Endothelial cell of umbilical vein (primary cell): ENCODE data around the gene HCN1. TPM values are rescaled to one million over a fixed set of nuclear protein-coding genes. Genes with fewer than 3 reads are reported as not detected.
A peak's percentile ranks its signal among the peaks of the same experiment; 100 is the strongest.

Experiments
- BruUV-seq: library from RNA; stranded (reverse); fragments of 400-500 nt; replicated peaks from 2 replicates; lab custom pipeline; 2021; lab: Mats Ljungman, UMichigan
- CTCF ChIA-PET: fragments of 300-600, 350-600 bp; sonication (Branson Sonifier 250); formaldehyde crosslinking; loops from one replicate; lab custom pipeline; 2021; ENCODE audit warnings: antibody characterized with exemption, inconsistent platforms; lab: Charles Lee
- POLR2A ChIA-PET: fragments of 300-600, 350-600 bp; sonication (Branson Sonifier 250); formaldehyde crosslinking; loops from one replicate; lab custom pipeline; 2021; ENCODE audit warnings: antibody characterized with exemption, inconsistent platforms; lab: Charles Lee
- DNase-seq: peaks from one replicate; pipeline ENCODE4 v3.0.0-alpha.2; 2011; ENCODE audit warnings: low read depth, low spot score
- FAIRE-seq: peaks from 2 replicates; lab custom pipeline; 2011; peaks lifted over from hg19 to GRCh38; lab: Jason Lieb, UNC
- H2AFZ ChIP-seq: 2 replicates; pipeline ENCODE4 v1.6.0; 2012; ENCODE audit warnings: low read depth, low read length, control low read depth, inconsistent platforms
- H3K27ac ChIP-seq: 2 replicates; pipeline ENCODE4 v1.5.1; 2011; ENCODE audit warnings: low read depth, mild to moderate bottlenecking, control low read depth, low read length, moderate library complexity; ENCODE audit not compliant: insufficient read depth
- H3K27me3 ChIP-seq, 2 experiments: 2 replicates each; pipeline versions ENCODE4 v1.6.0 to v1.6.1; 2011; ENCODE audit warnings: low read length in 2 of 2, mixed read lengths in 1 of 2; ENCODE audit not compliant: control insufficient read depth in 2 of 2, insufficient read depth in 2 of 2
- H3K36me3 ChIP-seq, 2 experiments: 2 replicates in 1 of 2; 3 replicates in 1 of 2; pipeline ENCODE4 v1.5.1; 2011; ENCODE audit warnings: low read length in 2 of 2, mild to moderate bottlenecking in 1 of 2, moderate library complexity in 1 of 2; ENCODE audit not compliant: control insufficient read depth in 2 of 2, insufficient read depth in 2 of 2; ENCODE audit errors: extremely low read depth in 1 of 2
- H3K4me1 ChIP-seq: 3 replicates; pipeline ENCODE4 v1.5.1; 2011; ENCODE audit warnings: mild to moderate bottlenecking, low read length; ENCODE audit not compliant: control insufficient read depth, insufficient read depth; ENCODE audit errors: extremely low read depth
- H3K4me2 ChIP-seq: 2 replicates; pipeline ENCODE4 v1.6.1; 2011; ENCODE audit warnings: low read length, control low read depth, mixed read lengths; ENCODE audit not compliant: insufficient read depth
- H3K4me3 ChIP-seq, 3 experiments: fragments of 200-600 bp in 1 of 3; sonication (generic), shearing (Covaris generic) in 1 of 3; replicated peaks in 1 of 3; 2 replicates each; pipeline ENCODE4 v1.5.1; 2011 to 2016; ENCODE audit warnings: control low read depth in 3 of 3, low read length in 3 of 3, mild to moderate bottlenecking in 2 of 3, inconsistent platforms in 1 of 3, low read depth in 1 of 3, moderate library complexity in 1 of 3; ENCODE audit not compliant: insufficient read depth in 1 of 3
- H3K79me2 ChIP-seq: 2 replicates; pipeline ENCODE4 v1.6.0; 2012; ENCODE audit warnings: low read length, inconsistent platforms; ENCODE audit not compliant: control insufficient read depth, insufficient read depth
- H3K9ac ChIP-seq: replicated peaks from 2 replicates; pipeline ENCODE3; 2011; ENCODE audit warnings: low read length, control low read depth; ENCODE audit not compliant: insufficient read depth; ENCODE audit errors: extremely low read depth
- H3K9me1 ChIP-seq: replicated peaks from 3 replicates; pipeline ENCODE4 v1.6.0; 2011; ENCODE audit warnings: mild to moderate bottlenecking, low read length; ENCODE audit not compliant: control insufficient read depth, insufficient read depth; ENCODE audit errors: extremely low read depth
- H3K9me3 ChIP-seq: replicated peaks from 2 replicates; pipeline ENCODE4 v1.5.1; 2012; ENCODE audit warnings: low read length, inconsistent platforms; ENCODE audit not compliant: control insufficient read depth, insufficient read depth
- H4K20me1 ChIP-seq: replicated peaks from 2 replicates; pipeline ENCODE3; 2011; ENCODE audit warnings: mild to moderate bottlenecking, low read length; ENCODE audit not compliant: control insufficient read depth, insufficient read depth; ENCODE audit errors: extremely low read depth
- EZH2 ChIP-seq: IDR thresholded peaks from 2 replicates; pipeline ENCODE4 v1.6.1; 2012; ENCODE audit warnings: borderline replicate concordance, low read depth, mild to moderate bottlenecking, moderate library complexity, low read length, inconsistent platforms; ENCODE audit not compliant: severe bottlenecking
- FOS ChIP-seq: IDR thresholded peaks from 2 replicates; pipeline ENCODE4 v1.6.1; 2011; ENCODE audit warnings: mild to moderate bottlenecking, low read length, moderate library complexity, borderline replicate concordance; ENCODE audit not compliant: insufficient read depth
- GATA2 ChIP-seq: IDR thresholded peaks from 2 replicates; pipeline ENCODE4 v1.7.0; 2011; ENCODE audit warnings: low read depth, mild to moderate bottlenecking, moderate library complexity, mixed read lengths, low read length; ENCODE audit not compliant: insufficient read length, insufficient read depth
- JUN ChIP-seq: IDR thresholded peaks from 2 replicates; pipeline ENCODE4 v1.6.1; 2011; ENCODE audit warnings: borderline replicate concordance, low read depth; ENCODE audit not compliant: insufficient read length, insufficient read depth
- MYC ChIP-seq: IDR thresholded peaks from one replicate; pipeline ENCODE4 v1.6.1; 2011; ENCODE audit warnings: mild to moderate bottlenecking, low read depth, low read length
- POLR2A ChIP-seq: IDR thresholded peaks from 2 replicates; pipeline ENCODE4 v1.6.1; 2012; ENCODE audit warnings: low read depth, mild to moderate bottlenecking, control low read depth, low read length
- POLR2AphosphoS5 ChIP-seq: IDR thresholded peaks from 2 replicates; pipeline ENCODE4 v1.6.1; 2012; ENCODE audit warnings: low read depth, mild to moderate bottlenecking, control low read depth, low read length, moderate library complexity; ENCODE audit not compliant: insufficient read depth
- dilution Hi-C: fragments of 300-500 bp; cut with MboI; formaldehyde crosslinking; loops from one replicate; pipeline ENCODE4 v1.15.0; 2019; ENCODE audit warnings: low sequenced_read_pairs; ENCODE audit not compliant: extremely low pct_ligation_motif_present
- intact Hi-C: fragments of 100-400 bp; cut with micrococcal nuclease; formaldehyde crosslinking; loops from one replicate; pipeline ENCODE4 v1.10.0; 2022
- polyA plus RNA-seq, 4 experiments: library from polyadenylated mRNA; depleted of rRNA in 3 of 4; stranded (reverse) in 3 of 4; unstranded in 1 of 4; fragments of >200 nt; gene quantifications; 2 replicates each; pipeline versions ENCODE4 v1.2.1 to v1.2.3, GENCODE V29; 2011 to 2012; ENCODE audit warnings: missing spikeins in 1 of 4
- total RNA-seq: library from RNA; stranded (reverse); gene quantifications from 2 replicates; pipeline ENCODE4 v1.2.3, GENCODE V29; 2021
- TF ChIP-seq, protein P1 (sequence below): IDR thresholded peaks from 2 replicates; pipeline ENCODE4 v1.6.1; 2011; ENCODE audit not compliant: insufficient read depth, insufficient read length
- TF ChIP-seq, protein P2 (sequence below), 2 donors: IDR thresholded peaks; 1 replicate in 1 of 2; 2 replicates in 1 of 2; pipeline ENCODE4 v1.5.1; 2011; ENCODE audit warnings: low read length in 2 of 2, mild to moderate bottlenecking in 2 of 2, moderate library complexity in 2 of 2, control low read depth in 1 of 2, inconsistent platforms in 1 of 2, low read depth in 1 of 2; ENCODE audit not compliant: insufficient read depth in 1 of 2; ENCODE audit errors: extremely low read depth in 1 of 2

The HCN1 gene
- total and polyA plus RNA-seq, 2 donors (not counting 3 experiments of a cell fraction or from before 2014, with no cell fraction given), result not detected

DNA sequence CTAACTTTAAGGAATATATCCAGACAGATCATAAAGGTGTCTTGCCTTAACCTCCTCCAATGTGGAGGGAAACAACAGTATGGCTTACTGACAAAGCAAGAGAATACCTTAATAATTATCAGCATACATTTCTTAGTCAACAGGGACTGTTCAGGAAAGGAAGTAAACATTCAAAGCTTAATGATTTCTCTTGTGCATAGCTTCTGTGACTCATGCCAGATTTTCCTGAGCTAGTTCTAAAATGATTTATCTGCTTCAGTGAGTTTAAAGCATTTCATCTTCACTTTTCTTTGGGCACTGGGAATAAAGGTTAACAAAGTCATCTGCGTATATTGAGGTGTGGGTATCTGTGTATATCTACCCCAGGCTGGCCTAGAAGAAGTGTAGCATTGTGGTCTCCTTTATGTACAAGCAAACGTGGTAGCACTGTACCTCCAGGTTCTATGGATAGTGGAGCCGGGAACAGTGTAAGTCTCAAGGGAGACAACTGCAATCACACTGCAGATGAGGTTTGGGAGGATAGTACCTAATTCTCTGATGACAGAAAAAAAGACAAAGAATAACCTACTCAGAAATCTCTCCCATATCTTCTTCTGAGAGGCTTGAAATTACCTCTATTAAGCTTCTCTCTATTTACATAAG lies 284.1 kb downstream of the HCN1 start:
- peak overlapping the region; percentile 75 for H2AFZ ChIP-seq
- peak; percentile 63 for DNase-seq
- TF ChIP-seq, protein P1, sequence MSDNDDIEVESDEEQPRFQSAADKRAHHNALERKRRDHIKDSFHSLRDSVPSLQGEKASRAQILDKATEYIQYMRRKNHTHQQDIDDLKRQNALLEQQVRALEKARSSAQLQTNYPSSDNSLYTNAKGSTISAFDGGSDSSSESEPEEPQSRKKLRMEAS, result no peak
- TF ChIP-seq GATA2, result no peak
- TF ChIP-seq MYC, result no peak
- TF ChIP-seq POLR2A, result no peak
- peak; percentile 60 for TF ChIP-seq FOS
- H3K79me2 ChIP-seq, result no peaks in the 10 kb centered on the region
- CTCF ChIA-PET, result interaction anchor here (0.7 to 1.0 kb wide), 4 partner anchors 11 to 27 kb away, joined by 3 read pairs; no protein-coding TSS in a partner anchor
- no peak for FAIRE-seq
- H3K9me1 ChIP-seq, result no peaks in the 10 kb centered on the region
- no peaks in the 10 kb centered on the region for H4K20me1 ChIP-seq
- H3K9me3 ChIP-seq, result no peaks in the 10 kb centered on the region
- no peak overlapping the region for H3K27ac ChIP-seq
- no peak overlapping the region for H3K4me3 ChIP-seq
- POLR2A ChIA-PET, result interaction anchor here (0.6 kb wide), 1 partner anchor 12 kb away, joined by 5 read pairs; no protein-coding TSS in a partner anchor
- no TSS peak for BruUV-seq
- H3K36me3 ChIP-seq, result no peaks in the 10 kb centered on the region
- intact Hi-C loops, result no loop called here
- H3K4me1 ChIP-seq, result peaks cover 6% of the 10 kb centered on the region
- H3K4me2 ChIP-seq, result no peak overlapping the region
- H3K27me3 ChIP-seq, result no peaks in the 10 kb centered on the region
- H3K9ac ChIP-seq, result no peak overlapping the region
- dilution Hi-C loops, result no loop called here

DNA sequence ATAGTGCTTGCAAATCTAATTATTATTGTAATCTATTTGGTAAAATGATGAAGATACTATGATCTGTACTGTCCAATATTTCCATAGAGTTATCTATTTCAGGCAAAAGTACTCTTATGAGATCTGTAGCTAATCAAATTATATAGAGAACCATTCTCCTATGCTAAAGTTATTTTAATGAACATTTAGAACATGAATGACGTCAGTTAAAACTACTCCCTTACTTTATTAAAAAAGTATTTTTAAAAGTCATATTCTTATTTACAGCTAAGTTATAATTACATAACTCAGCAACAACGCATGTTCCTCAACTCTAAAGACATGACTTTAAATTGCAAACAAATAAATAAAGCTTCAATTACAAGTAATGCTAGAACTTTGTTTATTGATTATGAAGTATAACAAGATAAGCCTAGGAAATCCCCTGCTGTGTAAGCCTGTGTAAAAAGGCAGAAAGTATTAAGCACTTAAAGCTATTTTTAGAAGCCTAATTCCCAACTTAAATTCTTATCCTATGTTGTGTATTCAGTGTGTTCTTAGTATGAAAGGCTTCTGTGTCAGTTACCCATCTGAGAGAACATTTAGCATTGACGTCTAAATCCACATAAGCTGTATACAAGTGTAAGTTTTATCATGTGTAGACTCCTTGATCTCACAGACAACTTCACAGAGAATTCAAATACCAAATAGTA lies 285.7 kb downstream of the HCN1 start:
- BruUV-seq, result no TSS peak
- dilution Hi-C loops, result no loop called here
- ChIA-PET CTCF (no interaction called here), POLR2A (no interaction called here)
- no peak overlapping the region for H3K27ac ChIP-seq
- H3K4me1 ChIP-seq, result peaks cover 6% of the 10 kb centered on the region
- no peak overlapping the region for H3K4me2 ChIP-seq
- no peaks in the 10 kb centered on the region for H4K20me1 ChIP-seq
- intact Hi-C loops, result no loop called here
- no peak for TF ChIP-seq GATA2
- TF ChIP-seq POLR2A, result no peak
- TF ChIP-seq, protein P2, sequence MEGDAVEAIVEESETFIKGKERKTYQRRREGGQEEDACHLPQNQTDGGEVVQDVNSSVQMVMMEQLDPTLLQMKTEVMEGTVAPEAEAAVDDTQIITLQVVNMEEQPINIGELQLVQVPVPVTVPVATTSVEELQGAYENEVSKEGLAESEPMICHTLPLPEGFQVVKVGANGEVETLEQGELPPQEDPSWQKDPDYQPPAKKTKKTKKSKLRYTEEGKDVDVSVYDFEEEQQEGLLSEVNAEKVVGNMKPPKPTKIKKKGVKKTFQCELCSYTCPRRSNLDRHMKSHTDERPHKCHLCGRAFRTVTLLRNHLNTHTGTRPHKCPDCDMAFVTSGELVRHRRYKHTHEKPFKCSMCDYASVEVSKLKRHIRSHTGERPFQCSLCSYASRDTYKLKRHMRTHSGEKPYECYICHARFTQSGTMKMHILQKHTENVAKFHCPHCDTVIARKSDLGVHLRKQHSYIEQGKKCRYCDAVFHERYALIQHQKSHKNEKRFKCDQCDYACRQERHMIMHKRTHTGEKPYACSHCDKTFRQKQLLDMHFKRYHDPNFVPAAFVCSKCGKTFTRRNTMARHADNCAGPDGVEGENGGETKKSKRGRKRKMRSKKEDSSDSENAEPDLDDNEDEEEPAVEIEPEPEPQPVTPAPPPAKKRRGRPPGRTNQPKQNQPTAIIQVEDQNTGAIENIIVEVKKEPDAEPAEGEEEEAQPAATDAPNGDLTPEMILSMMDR (IDR thresholded peaks at IDR 0.05; ENCODE audit: extremely low read depth in 1 of 2, insufficient read depth in 1 of 2, low read depth in 1 of 2, low read length in 2 of 2), result no peak
- no peak for TF ChIP-seq EZH2
- TF ChIP-seq FOS, result no peak
- no peak for TF ChIP-seq MYC
- TF ChIP-seq, protein P1, result no peak
- TF ChIP-seq POLR2AphosphoS5, result no peak
- no peak for TF ChIP-seq JUN
- no peak overlapping the region for H3K9ac ChIP-seq
- no peaks in the 10 kb centered on the region for H3K9me1 ChIP-seq
- H2AFZ ChIP-seq, result no peak overlapping the region
- H3K36me3 ChIP-seq, result no peaks in the 10 kb centered on the region
- DNase-seq (no peak), FAIRE-seq (no peak)
- no peaks in the 10 kb centered on the region for H3K27me3 ChIP-seq
- H3K9me3 ChIP-seq, result no peaks in the 10 kb centered on the region
- H3K4me3 ChIP-seq, result no peak overlapping the region
- H3K79me2 ChIP-seq, result no peaks in the 10 kb centered on the region
